ENCODE data around the gene ITPA.
"Not testable (repeated sequence)": the region's sequence is repeated elsewhere in the genome, so short reads cannot be mapped to it uniquely, and the experiment has no call there.

ITPA gene

GRCh38 chr20:3208786-3209256 lies 477 bp upstream of the ITPA start:
- TF ChIP-seq CTCF (IDR thresholded peaks at IDR 0.05; ENCODE audit: low read depth, low read length, missing control alignments) = no peak
- no peak for DNase-seq (ENCODE audit: low read depth)
- H3K4me3 ChIP-seq (ENCODE audit: low read depth, low read length) = peak overlapping the region; percentile 91

- TF ChIP-seq CTCF (IDR thresholded peaks at IDR 0.05; ENCODE audit: low read depth, low read length, missing control alignments) = no peak
- no peak for DNase-seq (ENCODE audit: low read depth)
- H3K4me3 ChIP-seq (ENCODE audit: low read depth, low read length) = peak overlapping the region; percentile 91
These were observed 634 bp downstream of the ITPA start for GRCh38 chr20:3209946-3210317.

GRCh38 chr20:3210346-3210745 lies 1.0 kb downstream of the ITPA start:
- peak overlapping the region; percentile 91 for H3K4me3 ChIP-seq (ENCODE audit: low read depth, low read length)
- DNase-seq (ENCODE audit: low read depth) = no peak
- no peak for TF ChIP-seq CTCF (IDR thresholded peaks at IDR 0.05; ENCODE audit: low read depth, low read length, missing control alignments)

- H3K4me3 ChIP-seq (ENCODE audit: low read depth, low read length) = no peak overlapping the region
- no peak for TF ChIP-seq CTCF (IDR thresholded peaks at IDR 0.05; ENCODE audit: low read depth, low read length, missing control alignments)
- no peak for DNase-seq (ENCODE audit: low read depth)
These were observed 3.9 kb downstream of the ITPA start for GRCh38 chr20:3213226-3213625.

GRCh38 chr20:3215359-3215917 lies 6.1 kb downstream of the ITPA start:
- DNase-seq (ENCODE audit: low read depth); H3K4me3 ChIP-seq (ENCODE audit: low read depth, low read length): not testable (repeated sequence)

GRCh38 chr20:3218307-3218988 lies 9.2 kb downstream of the ITPA start:
- no peak overlapping the region for H3K4me3 ChIP-seq (ENCODE audit: low read depth, low read length)
- TF ChIP-seq CTCF (IDR thresholded peaks at IDR 0.05; ENCODE audit: low read depth, low read length, missing control alignments) = peak; percentile 88
- DNase-seq (ENCODE audit: low read depth) = no peak

GRCh38 chr20:3221398-3222226 lies 12.3 kb downstream of the ITPA start:
- no peak for DNase-seq (ENCODE audit: low read depth)

More at GRCh38 chr20:3221398-3222226, 12.3 kb downstream of the ITPA start:
- TF ChIP-seq CTCF (IDR thresholded peaks at IDR 0.05; ENCODE audit: low read depth, low read length, missing control alignments) = no peak
- no peak overlapping the region for H3K4me3 ChIP-seq (ENCODE audit: low read depth, low read length)
